ENCODE data around the gene KDR.

DNA sequence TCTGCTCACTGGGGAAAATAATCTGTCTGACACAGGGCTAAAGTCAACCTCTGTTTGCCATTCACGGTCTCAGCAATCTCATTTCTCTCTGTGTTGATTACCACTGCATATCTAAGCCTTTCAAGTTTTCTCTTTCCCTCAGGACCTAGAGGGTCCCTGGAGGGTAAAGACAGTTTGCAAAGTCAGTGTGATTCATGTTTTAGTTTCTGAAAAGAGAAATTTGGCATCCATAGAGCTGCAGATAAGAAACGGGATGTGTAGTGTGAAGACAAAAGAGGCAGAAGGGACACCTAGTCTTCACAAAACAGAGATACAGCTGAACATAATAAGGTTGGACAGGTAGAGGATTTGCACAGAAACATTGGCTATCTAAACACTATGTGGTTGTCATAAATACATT is 34.5 kb upstream of the KDR start:
- TF ChIP-seq, protein P1, sequence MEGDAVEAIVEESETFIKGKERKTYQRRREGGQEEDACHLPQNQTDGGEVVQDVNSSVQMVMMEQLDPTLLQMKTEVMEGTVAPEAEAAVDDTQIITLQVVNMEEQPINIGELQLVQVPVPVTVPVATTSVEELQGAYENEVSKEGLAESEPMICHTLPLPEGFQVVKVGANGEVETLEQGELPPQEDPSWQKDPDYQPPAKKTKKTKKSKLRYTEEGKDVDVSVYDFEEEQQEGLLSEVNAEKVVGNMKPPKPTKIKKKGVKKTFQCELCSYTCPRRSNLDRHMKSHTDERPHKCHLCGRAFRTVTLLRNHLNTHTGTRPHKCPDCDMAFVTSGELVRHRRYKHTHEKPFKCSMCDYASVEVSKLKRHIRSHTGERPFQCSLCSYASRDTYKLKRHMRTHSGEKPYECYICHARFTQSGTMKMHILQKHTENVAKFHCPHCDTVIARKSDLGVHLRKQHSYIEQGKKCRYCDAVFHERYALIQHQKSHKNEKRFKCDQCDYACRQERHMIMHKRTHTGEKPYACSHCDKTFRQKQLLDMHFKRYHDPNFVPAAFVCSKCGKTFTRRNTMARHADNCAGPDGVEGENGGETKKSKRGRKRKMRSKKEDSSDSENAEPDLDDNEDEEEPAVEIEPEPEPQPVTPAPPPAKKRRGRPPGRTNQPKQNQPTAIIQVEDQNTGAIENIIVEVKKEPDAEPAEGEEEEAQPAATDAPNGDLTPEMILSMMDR (IDR thresholded peaks at IDR 0.05), result no peak
- no peak for TF ChIP-seq POLR2A (IDR thresholded peaks at IDR 0.05)
